ENCODE measurements around the gene HS3ST4. TPM values are rescaled to one million over a fixed set of nuclear protein-coding genes. Genes with fewer than 3 reads are reported as not detected.

HS3ST4 gene
- total RNA-seq, 1 experiment from 2014 or later: not detected

GRCh38 chr16:25941800-25942499, 250.2 kb downstream of the HS3ST4 start:
- ATAC-seq (no peak), DNase-seq (ENCODE audit: low read depth, low spot score) (no peak)
- H3K4me1 ChIP-seq (ENCODE audit: control insufficient read depth in 1 of 2, insufficient read depth in 2 of 2, low read length in 2 of 2): no peaks in the 10 kb centered on the region
- no peaks in the 10 kb centered on the region; a peak in 2 of 4 replicates for H3K9me3 ChIP-seq (ENCODE audit: control insufficient read depth in 1 of 2, insufficient read depth in 1 of 2, low read depth in 1 of 2, low read length in 2 of 2)
- H3K9ac ChIP-seq (ENCODE audit: low read length): no peak overlapping the region
- TF ChIP-seq ZBTB33 (IDR thresholded peaks at IDR 0.05; ENCODE audit: extremely low read depth, insufficient replicate concordance, low read length) (no peak), SRF (IDR thresholded peaks at IDR 0.05; ENCODE audit: low read depth) (no peak), SIN3A (IDR thresholded peaks at IDR 0.05; ENCODE audit: low read depth) (no peak), ATF3 (IDR thresholded peaks at IDR 0.05) (no peak), EGR1 (IDR thresholded peaks at IDR 0.05; ENCODE audit: low read depth) (no peak), REST (IDR thresholded peaks at IDR 0.05; ENCODE audit: low read depth) (no peak), JUND (IDR thresholded peaks at IDR 0.05) (no peak), CBX3 (IDR thresholded peaks at IDR 0.05; ENCODE audit: low read depth) (no peak), TCF7L2 (IDR thresholded peaks at IDR 0.05; ENCODE audit: borderline replicate concordance, extremely low read depth, insufficient read depth, insufficient read length) (no peak), EZH2phosphoT487 (IDR thresholded peaks at IDR 0.05; ENCODE audit: borderline replicate concordance) (no peak)
- H3K4me3 ChIP-seq (replicated peaks in 1 of 2; ENCODE audit: low read depth in 1 of 2, low read length in 2 of 2): no peak overlapping the region
- H3K36me3 ChIP-seq (ENCODE audit: control insufficient read depth in 1 of 2, insufficient read depth in 2 of 2, low read length in 2 of 2): no peaks in the 10 kb centered on the region
- H3K27ac ChIP-seq (ENCODE audit: low read depth, low read length): no peak overlapping the region
- H3K4me2 ChIP-seq (ENCODE audit: low read length): no peak overlapping the region
- intact Hi-C loops (cut with micrococcal nuclease): no loop called here
- CTCF ChIA-PET: no interaction called here
- H3K79me2 ChIP-seq (ENCODE audit: insufficient read depth, low read length): no peaks in the 10 kb centered on the region
- no peaks in the 10 kb centered on the region for H3K9me2 ChIP-seq (ENCODE audit: insufficient read depth)
- POLR2A ChIA-PET: no interaction called here
- no TSS peak for BruUV-seq (replicated peaks)
- RAD21 ChIA-PET (ENCODE audit: low non-redundant PET in 1 of 2, low total read pairs in 2 of 2, uncharacterized antibody in 2 of 2, unreplicated experiment in 2 of 2): no interaction called here
- H4K20me1 ChIP-seq (ENCODE audit: insufficient read depth): no peaks in the 10 kb centered on the region
- H3K27me3 ChIP-seq (ENCODE audit: insufficient read depth, low read length): no peaks in the 10 kb centered on the region
- H2AFZ ChIP-seq (ENCODE audit: low read depth, low read length, poor library complexity, severe bottlenecking): no peak overlapping the region

All from HCT116 (cell line).